Smooth muscle cell (in vitro differentiated cells): Measurements from ENCODE around the gene NPC1. TPM values are rescaled to one million over a fixed set of nuclear protein-coding genes. Genes with fewer than 3 reads are reported as not detected.

Experiments used
- DNase-seq: peaks from one replicate; lab custom pipeline; 2025; ENCODE audit not compliant: unreplicated experiment; lab: John Stamatoyannopoulos, UW
- H2AFZ ChIP-seq: fragments of 200-600 bp; sonication (generic); 2 replicates; pipeline ENCODE4 v1.6.0; 2016; ENCODE audit warnings: antibody characterized with exemption, low read depth, mild to moderate bottlenecking
- H3F3A ChIP-seq: fragments of 200-600 bp; sonication (generic); 2 replicates; pipeline ENCODE4 v1.6.0; 2017; ENCODE audit warnings: antibody characterized with exemption, low read depth
- H3K27ac ChIP-seq: fragments of 200-600 bp; sonication (generic); 2 replicates; pipeline ENCODE4 v1.5.1; 2016; ENCODE audit warnings: low read depth, mild to moderate bottlenecking
- H3K27me3 ChIP-seq: fragments of 200-600 bp; sonication (generic); 2 replicates; pipeline ENCODE4 v1.6.1; 2016; ENCODE audit warnings: low read depth, mild to moderate bottlenecking
- H3K36me3 ChIP-seq: fragments of 200-600 bp; sonication (generic); 2 replicates; pipeline ENCODE4 v1.5.1; 2016; ENCODE audit warnings: low read depth
- H3K4me1 ChIP-seq: fragments of 200-600 bp; sonication (generic); 2 replicates; pipeline ENCODE4 v1.5.1; 2016; ENCODE audit warnings: low read depth
- H3K4me2 ChIP-seq: fragments of 200-600 bp; sonication (generic); 2 replicates; pipeline ENCODE4 v1.6.0; 2016; ENCODE audit warnings: mild to moderate bottlenecking
- H3K4me3 ChIP-seq: fragments of 200-600 bp; sonication (generic); 2 replicates; pipeline ENCODE4 v1.5.1; 2016; ENCODE audit warnings: mild to moderate bottlenecking
- H3K79me2 ChIP-seq: fragments of 200-600 bp; sonication (generic); 2 replicates; pipeline ENCODE4 v1.6.0; 2016; ENCODE audit warnings: low read depth, mild to moderate bottlenecking
- H3K9ac ChIP-seq: fragments of 200-600 bp; sonication (generic); 2 replicates; pipeline ENCODE4 v1.6.0; 2016; ENCODE audit warnings: low read depth
- H3K9me3 ChIP-seq: fragments of 200-600 bp; sonication (generic); replicated peaks from 2 replicates; pipeline ENCODE4 v1.5.1; 2016; ENCODE audit warnings: low read depth
- H4K20me1 ChIP-seq: fragments of 200-600 bp; sonication (generic); 2 replicates; pipeline ENCODE4 v1.6.0; 2016; ENCODE audit warnings: low read depth
- CTCF ChIP-seq: fragments of 200-600 bp; sonication (generic); IDR thresholded peaks from 2 replicates; pipeline ENCODE4 v1.5.1; 2017; ENCODE audit warnings: borderline replicate concordance, mild to moderate bottlenecking, antibody characterized with exemption; ENCODE audit not compliant: insufficient read depth, poor library complexity, severe bottlenecking
- WGBS: methylation state at CpG from one replicate; pipeline ENCODE4 v1.1.7; 2016; ENCODE audit warnings: low lambda C conversion rate; 5-methylcytosine and 5-hydroxymethylcytosine counted together
- polyA plus RNA-seq: library from polyadenylated mRNA; unstranded; fragments of >200 nt; fragmentation: Nextera tagmentation; extraction: Ambion mirVana; gene quantifications from 2 replicates; pipeline ENCODE4 v1.2.1, GENCODE V29; 2016
- total RNA-seq: library from RNA; depleted of rRNA; stranded (reverse); fragments of >200 nt; gene quantifications from 2 replicates; pipeline ENCODE4 v1.2.3, GENCODE V29; 2014

Gene NPC1
- total and polyA plus RNA-seq, 2 experiments from 2014 or later = 29.9 to 55.5 TPM

- DNase-seq = no peak
- Histone ChIP-seq H2AFZ (no peak overlapping the region), H3K4me1 (peaks cover 17% of the 10 kb centered on the region), H3K4me2 (peak overlapping the region; percentile 98), H3K36me3 (peaks cover 5% of the 10 kb centered on the region), H3F3A (no peaks in the 10 kb centered on the region), H3K9me3 (no peaks in the 10 kb centered on the region), H3K79me2 (peaks cover 20% of the 10 kb centered on the region), H3K9ac (no peak overlapping the region), H4K20me1 (peaks cover 6% of the 10 kb centered on the region), H3K4me3 (peak overlapping the region; percentile 76), H3K27ac (no peak overlapping the region), H3K27me3 (no peaks in the 10 kb centered on the region)
- WGBS = 91% methylated on average over 3 of the region's 3 CpGs
- no peak for TF ChIP-seq CTCF
These were observed 81.6 kb downstream of the NPC1 start for GRCh38 chr18:23504720-23505119.

- TF ChIP-seq CTCF = no peak
- peak overlapping the region; percentile 98 for H3K4me2 ChIP-seq
- H3K36me3 ChIP-seq = peaks cover 5% of the 10 kb centered on the region
- no peaks in the 10 kb centered on the region for H3K9me3 ChIP-seq
- no peak overlapping the region for H3K27ac ChIP-seq
- 9% methylated on average over 21 of the region's 21 CpGs for WGBS
- no peaks in the 10 kb centered on the region for H3K27me3 ChIP-seq
- peak overlapping the region; percentile 84 for H3K9ac ChIP-seq
- H3K79me2 ChIP-seq = peaks cover 20% of the 10 kb centered on the region
- DNase-seq = no peak
- H2AFZ ChIP-seq = peak overlapping the region; percentile 83
- peaks cover 18% of the 10 kb centered on the region for H3K4me1 ChIP-seq
- peaks cover 6% of the 10 kb centered on the region for H4K20me1 ChIP-seq
- H3F3A ChIP-seq = no peaks in the 10 kb centered on the region
- H3K4me3 ChIP-seq = peak overlapping the region; percentile 76
These were observed 82.4 kb downstream of the NPC1 start for GRCh38 chr18:23503963-23504344.

- Histone ChIP-seq H2AFZ (peak within 1 kb of the TSS; percentile 98), H3K9me3 (no peaks in the 10 kb centered on the region), H3F3A (no peaks in the 10 kb centered on the region), H4K20me1 (peaks cover 6% of the 10 kb centered on the region), H3K36me3 (peaks cover 5% of the 10 kb centered on the region), H3K27me3 (no peaks in the 10 kb centered on the region), H3K4me3 (peak within 1 kb of the TSS; percentile 76), H3K4me2 (peak within 1 kb of the TSS; percentile 98), H3K79me2 (peaks cover 20% of the 10 kb centered on the region), H3K27ac (peak within 1 kb of the TSS; percentile 68), H3K4me1 (peaks cover 22% of the 10 kb centered on the region), H3K9ac (peak within 1 kb of the TSS; percentile 84)
- no peak for TF ChIP-seq CTCF
- under 1% methylated on average over 62 of the region's 110 CpGs for WGBS
- peak; percentile 93 for DNase-seq
These were observed 83.0 kb downstream of the NPC1 start, which contains the start of gene RMC1 for GRCh38 chr18:23503038-23503962. TSS of gene RMC1 (plus strand) at chr18:23503511. CDS start at chr18:23503619, 108 bp downstream.
